Measurements from ENCODE around the gene HDGFL1. TPM values are rescaled to one million over a fixed set of nuclear protein-coding genes. Genes with fewer than 3 reads are reported as not detected.

HDGFL1 gene
- polyA plus RNA-seq (ENCODE audit: insufficient read length): not detected

- no peak for DNase-seq
Observed at GRCh38 chr6:22569281-22570184, at the start of gene HDGFL1. TSS of gene HDGFL1 (plus strand) at chr6:22569566. CDS start at chr6:22569576, 10 bp downstream.

DNA sequence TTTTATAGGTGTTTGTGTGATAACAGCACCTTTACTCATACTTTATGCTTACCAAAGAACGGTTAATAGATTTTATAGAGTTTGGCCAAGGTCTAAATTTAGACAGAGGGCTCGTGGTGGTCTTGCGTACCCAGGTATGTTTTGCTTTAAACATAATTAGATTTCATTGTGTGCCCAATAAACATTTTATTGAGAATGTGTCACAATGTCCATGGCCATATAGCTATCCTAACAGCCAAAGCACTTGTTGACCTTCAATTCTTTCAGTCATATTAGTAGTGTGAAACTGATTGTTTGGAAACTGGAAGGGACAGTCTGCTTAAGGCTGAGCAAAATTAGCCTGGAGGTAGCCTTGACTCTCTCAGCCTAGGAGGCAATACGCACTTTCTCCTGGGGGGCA is 48.3 kb upstream of the HDGFL1 start:
- no peak for DNase-seq

DNA sequence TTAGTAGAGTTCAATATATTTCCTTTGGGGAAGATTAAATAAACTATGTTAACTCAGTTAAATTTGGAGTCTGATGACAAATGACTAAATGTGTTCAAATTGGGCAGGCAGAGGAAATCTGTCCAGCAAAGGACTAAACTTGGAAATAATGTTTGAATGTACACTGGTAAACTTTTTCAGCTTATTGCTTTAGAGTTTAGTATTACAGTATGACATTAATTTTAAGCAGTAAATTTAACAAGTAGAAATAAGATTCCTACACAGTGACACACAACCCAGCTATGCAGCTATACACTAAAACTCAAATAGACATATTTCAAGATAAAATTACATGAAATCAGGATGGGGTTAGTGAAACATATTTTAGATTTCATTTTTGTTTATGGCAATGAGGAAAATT is 42.6 kb upstream of the HDGFL1 start:
- DNase-seq: no peak

DNA sequence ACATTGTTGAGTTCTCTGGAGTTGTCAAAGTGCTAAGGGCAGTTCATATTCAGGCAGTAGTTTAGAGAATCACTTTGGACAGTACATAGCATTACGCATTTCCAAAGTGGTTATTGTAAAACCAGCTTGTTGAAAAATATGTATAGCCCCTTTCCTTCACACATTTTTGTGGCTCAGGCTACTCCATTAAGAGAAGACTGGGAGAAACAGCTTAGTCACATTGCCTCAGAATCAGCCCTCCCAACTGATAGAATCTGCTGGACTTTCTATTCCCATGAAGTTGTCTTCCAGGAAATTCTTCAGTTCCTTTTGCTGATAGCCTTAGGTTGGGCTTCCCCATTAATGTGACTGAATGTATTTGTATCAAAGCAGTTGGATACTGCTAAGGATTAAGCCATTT is 39.5 kb upstream of the HDGFL1 start:
- DNase-seq: no peak

DNA sequence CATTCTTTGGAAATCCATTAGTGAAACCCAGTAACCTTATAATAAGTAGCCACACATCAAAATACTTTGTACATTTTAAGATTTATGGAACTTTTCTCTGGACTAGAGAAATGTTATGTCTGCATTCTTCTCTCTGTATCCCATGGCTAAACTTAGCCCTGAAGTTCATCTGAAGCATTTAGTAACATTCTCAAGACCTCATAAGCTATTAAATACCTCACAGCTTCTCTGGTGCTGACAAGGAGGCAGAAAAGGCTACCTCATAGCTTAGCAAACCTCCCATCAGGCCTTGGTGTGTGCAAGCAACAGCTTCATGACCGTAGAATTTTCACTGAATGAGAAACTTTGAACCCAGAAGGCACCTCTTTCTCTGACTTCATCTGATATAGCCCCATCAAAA is 38.9 kb upstream of the HDGFL1 start:
- DNase-seq: no peak

- no peak for DNase-seq
Observed at GRCh38 chr6:22536122-22536521, 33.2 kb upstream of the HDGFL1 start.

- DNase-seq: peak; percentile 8
Observed at GRCh38 chr6:22544476-22544875, 24.9 kb upstream of the HDGFL1 start.

DNA sequence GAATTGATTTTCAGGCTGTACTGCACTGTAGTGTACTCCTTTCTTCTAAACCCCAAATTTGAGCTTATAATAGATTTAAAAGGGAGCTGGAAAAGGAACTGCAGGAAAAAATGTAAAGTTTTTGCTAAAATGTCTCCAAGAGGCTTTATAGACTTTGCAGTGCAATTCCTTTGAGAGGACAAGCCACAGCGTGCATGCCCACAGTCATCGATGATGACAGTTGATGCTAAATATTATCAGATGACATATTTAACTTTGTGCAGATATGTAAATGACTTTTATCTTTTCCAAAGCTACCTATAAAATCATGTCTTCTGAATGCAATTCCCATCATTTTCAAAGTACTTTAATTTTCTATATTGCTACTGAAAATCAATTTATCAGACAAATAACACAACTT is 24.3 kb upstream of the HDGFL1 start:
- no peak for DNase-seq

DNA sequence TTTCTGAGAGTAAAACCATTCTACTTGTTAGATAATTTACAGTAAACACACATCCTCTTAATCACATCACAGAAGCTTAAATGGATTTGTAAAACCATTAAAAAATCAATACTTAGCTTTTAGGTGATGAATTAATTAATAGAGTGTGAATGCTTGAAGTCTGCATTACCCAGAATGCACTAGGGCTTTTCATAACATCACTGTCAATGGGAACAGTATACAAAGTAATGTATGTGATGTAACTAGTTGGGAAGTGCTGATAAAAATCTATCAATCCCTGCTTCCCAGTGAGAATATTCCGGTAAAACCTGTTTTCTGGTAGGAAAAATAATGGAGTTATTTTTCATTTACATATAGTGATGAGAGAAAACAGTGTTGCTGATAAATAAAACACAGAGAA is 23.1 kb upstream of the HDGFL1 start:
- no peak for DNase-seq

DNA sequence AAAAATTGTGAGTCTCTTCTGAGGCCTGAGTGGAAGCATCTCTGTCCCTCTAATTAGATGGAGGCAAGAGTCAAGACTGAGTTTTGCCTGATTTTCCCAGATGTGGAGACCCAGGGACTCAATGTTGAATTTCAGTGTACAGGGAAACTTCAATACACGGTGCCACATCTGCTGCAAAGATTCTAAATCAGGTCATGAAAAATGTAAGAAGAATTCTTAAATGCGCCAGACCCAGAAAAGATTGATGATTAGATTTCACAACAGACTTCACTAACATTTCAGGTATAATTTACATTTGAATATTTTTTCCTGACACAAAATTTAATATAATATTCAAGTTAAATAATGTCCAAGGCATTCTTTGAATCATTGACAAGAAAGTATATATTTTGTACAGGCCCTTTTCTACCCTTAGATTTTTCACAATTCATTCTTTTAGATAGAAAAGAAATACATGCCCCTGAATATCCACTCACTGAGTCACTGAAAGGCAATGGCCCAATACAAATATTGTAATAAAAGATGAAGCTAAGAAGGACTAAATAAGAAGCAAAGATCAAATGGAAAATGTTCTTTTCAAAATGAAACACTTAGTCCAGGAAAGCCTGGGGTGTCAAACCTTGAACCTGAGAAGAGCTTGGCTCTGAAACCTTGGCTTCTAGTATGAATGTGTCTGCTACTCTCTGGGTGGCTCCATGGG is 18.2 kb upstream of the HDGFL1 start:
- DNase-seq: peak; percentile 20

DNA sequence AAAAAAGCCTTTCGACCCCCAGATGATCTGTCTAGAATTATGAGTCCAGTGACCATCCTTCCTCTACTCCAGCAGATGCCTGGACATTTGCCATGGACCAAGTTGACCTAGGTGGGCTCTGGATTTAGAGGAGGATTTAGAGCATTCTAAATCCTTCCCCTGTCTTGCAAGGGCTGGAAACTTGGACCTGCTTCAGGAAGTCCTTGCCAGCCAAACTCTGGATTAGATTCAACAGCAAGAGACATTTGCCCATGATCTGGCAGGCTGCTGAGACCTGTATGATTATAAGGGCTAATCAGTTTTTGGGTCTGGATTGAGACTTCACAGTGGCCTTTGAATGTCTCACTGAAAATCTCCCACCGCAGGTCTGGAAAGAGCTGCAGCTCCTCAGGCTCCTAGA is 13.1 kb upstream of the HDGFL1 start:
- no peak for DNase-seq

DNA sequence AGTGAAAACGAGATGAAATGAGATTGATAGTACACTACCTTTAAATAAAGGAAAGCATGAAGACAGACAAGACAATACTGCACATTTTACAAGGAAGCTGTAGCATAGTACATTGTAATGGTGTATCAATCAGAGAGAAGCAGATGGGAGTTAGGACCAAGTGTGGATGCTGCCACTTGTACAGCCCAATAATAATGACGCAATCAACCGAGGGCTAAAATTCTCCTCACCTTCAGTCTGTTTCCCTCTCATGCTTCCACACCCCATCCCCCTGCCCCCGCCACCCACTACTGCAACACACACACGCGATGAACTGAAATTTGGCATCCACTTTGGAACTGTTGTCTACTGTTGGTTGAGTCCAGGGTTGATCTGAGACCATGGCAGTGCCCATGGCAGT is 12.4 kb upstream of the HDGFL1 start:
- no peak for DNase-seq

DNA sequence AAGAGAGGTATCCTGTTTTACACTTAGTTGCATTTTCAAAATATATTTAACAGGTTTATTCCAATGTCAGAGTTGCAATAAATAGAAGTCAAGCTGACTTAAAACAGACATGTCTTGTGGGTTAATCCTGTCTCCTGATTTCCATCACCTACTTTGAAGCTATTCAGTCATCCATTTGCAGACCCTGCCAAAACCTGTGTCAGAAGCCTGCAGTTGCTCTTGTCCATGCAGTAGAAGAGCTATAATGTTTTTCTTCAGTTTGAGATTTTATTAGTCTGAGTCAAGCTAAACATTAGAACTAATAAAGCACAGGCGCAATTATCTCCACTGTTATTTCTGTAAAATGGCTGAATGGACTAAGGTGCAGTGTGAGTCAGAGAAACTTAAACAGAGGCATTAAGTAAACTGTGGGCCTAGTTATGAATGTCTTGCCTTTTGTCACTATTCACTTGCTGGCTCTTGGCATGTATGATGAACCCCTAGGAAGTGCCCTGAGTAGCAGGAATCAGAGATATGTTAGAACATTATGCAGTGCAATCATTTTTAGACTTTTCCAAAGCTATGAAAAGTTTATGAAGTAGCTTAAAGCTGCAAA is 11.0 kb upstream of the HDGFL1 start:
- DNase-seq: no peak

DNA sequence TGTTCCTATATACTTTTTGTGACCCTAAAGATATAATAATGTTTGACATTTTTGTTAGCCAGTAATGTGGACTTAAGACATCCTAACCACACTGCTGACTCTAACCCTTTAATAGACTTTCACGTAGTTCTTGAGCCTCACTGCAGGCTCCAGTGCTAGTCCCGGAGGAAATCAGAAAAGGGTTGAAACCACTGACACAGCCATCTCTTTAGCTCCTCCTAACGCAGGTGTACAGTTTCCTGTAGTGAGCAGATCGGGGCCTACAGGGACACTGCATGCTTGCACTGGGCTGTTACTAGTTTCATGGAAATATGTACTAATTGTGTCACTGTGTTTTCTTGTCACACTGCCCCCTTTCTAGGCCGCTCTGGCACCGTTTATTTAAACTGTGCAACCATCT is 512 bp upstream of the HDGFL1 start:
- DNase-seq: no peak

DNA sequence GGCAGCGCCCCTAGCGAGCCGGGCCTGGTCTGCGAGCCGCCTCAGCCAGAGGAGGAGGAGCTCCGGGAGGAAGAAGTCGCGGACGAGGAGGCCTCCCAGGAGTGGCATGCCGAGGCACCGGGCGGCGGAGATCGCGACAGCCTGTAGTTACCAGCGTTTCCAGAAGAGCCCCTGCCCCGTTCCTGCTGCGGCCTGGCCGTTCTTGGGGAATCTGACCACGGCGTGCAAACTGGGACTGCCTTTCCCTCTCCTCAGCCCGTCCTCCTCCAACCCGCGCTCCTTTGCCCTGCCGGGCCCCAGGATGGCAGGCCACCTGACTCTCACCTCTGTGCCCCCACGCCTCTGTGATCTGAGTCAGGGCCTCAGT is 802 bp downstream of the HDGFL1 start:
- DNase-seq: no peak

DNA sequence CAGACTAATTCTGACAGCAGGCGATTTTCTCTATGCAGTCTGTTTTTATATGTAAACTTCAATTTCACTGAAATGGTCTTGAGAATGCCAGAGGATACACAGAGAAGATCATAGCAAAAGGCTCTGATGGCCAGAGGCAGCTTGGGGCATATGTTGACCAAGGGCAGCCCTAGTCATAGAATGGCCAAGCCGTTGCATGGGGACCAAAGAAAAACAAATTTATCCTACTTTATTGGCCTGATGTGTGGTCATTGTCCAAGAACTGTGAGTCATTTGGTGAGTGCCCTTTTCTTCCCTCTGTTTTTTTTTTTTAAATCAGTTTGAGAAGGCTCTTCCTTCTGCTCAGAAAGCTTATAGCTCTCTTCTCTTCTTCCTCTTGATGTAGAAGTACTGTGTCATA is 5.8 kb downstream of the HDGFL1 start:
- DNase-seq: no peak

GRCh38 chr6:22579439-22579838 is 10.1 kb downstream of the HDGFL1 start:
- no peak for DNase-seq

- DNase-seq: no peak
Observed at GRCh38 chr6:22580337-22580736, 11.0 kb downstream of the HDGFL1 start.

DNA sequence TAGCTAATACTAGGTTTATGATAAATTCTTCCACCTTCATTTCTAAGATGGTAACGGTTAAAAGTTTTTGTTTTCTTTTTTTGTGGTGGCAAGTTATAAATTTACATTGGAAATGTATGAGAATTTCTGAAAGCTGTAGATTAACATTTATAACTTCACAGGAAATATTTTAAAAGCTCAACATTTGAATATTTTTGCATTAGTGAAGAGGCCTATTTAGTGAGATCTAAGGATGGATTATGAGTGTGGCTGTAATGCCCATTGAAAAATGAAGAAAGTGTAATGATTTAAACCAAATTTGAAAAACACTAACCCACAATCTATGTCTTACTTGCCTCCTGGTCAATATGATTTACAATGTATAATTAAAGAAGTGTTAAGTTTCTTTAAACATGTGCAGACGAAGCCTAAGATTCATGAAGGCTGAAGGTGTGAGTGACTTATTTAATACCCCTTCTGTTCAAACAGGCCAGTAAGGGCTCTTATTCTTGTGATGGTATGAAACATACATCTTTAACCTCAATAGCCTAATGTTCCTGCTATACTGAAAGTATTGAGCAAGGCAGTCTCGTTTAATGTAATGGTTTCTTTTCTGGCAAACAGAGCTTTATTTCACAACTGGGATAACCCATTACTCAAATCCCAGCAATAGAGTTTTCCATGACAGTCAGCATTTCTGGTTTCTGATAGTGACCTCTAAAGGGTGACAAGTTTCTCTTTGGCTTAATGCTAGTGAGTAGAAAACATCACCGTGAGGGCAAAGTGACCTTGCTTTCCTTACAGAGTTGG is 13.2 kb downstream of the HDGFL1 start:
- no peak for DNase-seq

- DNase-seq: no peak
Observed at GRCh38 chr6:22583230-22583629, 13.9 kb downstream of the HDGFL1 start.

DNA sequence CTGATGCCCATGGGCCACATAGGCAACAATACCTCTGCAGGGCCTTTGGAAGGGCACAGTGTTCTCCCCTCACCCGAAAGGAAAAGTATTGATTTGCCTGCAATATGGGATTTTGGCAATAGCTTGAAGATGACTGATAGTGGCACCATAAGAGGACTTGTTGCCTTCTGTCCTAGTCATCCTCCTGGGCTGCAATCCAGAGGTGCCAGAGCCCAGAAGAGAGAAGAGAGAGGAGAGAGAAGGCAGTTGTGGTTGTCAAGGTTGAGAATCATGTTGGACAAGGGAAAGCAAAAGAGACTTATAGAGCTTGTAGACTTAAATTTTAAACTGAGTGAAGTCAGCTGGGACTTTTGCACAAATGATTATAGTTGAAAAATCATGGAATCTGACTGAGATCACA is 14.6 kb downstream of the HDGFL1 start:
- no peak for DNase-seq

DNA sequence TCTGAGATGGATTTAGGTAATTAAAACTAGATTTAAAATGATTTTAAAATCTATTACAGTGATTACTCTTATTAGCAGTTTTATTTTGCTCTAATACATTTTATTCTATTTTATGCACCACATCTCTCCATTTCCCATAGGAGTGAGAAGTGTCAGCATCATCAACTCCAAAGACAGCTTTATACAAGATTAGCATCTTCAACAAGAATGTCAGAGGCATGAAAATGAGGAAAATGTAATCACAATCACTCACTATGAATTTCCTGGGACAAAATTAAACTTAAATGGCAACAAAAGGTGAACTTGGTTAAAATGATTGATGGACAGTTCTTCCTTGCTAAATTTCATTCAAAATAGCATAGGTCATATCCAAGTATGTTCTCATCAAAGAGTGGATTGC is 19.8 kb downstream of the HDGFL1 start:
- no peak for DNase-seq

DNA sequence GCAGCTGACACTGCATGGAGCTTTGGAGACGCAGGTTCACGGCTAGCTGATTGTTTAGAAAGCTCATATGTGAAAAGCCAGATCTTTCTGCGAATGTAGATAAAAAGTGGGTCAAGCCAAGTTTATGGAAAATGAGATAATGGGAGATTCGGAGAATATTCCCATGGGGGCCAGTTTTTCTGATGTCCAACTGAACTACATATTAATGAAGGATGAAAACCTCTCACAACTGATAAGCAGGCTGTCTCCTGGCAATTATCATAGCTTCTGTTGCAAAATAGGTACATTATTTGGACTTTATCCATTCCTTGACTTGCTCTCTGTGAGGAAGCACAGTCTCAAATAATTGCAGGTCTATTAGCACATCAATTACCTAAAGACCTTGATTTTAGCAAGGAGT is 21.1 kb downstream of the HDGFL1 start:
- DNase-seq: no peak
